ENCODE data around the gene ZC3H10. TPM values are rescaled to one million over a fixed set of nuclear protein-coding genes. Genes with fewer than 3 reads are reported as not detected.
A peak's percentile ranks its signal among the peaks of the same experiment; 100 is the strongest.

ZC3H10 gene
- total RNA-seq, 3 donors from 2014 or later, result 3.6 to 4.8 (median 4.7) TPM

DNA sequence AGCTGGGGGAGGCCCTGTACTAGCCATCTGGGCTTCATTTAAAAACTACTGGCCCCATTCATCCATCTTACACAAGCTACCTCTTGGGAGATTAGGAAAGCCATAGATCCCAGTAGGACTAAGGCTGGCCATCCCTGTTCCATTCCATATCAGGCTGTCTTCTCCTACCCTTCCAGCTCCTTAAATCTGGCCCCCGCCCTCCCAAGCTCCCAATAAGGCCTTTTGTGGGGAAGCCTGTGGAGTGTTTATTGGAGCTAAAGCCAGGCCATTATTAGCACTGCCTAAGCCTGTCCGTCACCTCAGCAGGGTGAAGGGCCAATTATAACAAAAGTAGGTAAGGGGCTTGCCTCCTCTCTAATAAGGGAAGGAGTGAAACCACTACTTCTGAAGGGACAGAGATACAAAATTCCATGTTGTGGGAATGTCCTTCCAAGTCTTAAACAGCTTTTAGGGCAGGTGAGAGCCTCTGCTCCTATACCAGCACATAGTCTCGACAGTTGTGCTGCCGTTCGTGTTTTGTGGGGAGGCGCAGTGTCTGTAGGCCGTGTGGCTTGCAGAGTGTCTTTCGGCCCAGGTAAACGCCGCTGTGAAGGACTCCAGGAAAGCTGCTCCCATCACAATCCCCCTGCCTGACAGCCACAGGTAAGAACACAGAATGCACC lies 43.8 kb downstream of the ZC3H10 start:
- Histone ChIP-seq H3K9me3 (no peaks in the 10 kb centered on the region), H3K27me3 (no peaks in the 10 kb centered on the region), H3K27ac (peak overlapping the region; percentile 100), H3K36me3 (peaks cover 5% of the 10 kb centered on the region), H3K4me1 (peaks cover 4 to 25% of the 10 kb centered on the region in 2 donors), H3K4me3 (peak overlapping the region in 2 of 3 donors; percentile 94 to 97)
- intact Hi-C loops (cut with DNase I; ENCODE audit: low total_unique reads), result no loop called here
- DNase-seq (ENCODE audit: low spot score in 2 of 2), result no peak
- no peak for TF ChIP-seq POLR2AphosphoS5 (IDR thresholded peaks at IDR 0.05)
- TF ChIP-seq, protein P1, sequence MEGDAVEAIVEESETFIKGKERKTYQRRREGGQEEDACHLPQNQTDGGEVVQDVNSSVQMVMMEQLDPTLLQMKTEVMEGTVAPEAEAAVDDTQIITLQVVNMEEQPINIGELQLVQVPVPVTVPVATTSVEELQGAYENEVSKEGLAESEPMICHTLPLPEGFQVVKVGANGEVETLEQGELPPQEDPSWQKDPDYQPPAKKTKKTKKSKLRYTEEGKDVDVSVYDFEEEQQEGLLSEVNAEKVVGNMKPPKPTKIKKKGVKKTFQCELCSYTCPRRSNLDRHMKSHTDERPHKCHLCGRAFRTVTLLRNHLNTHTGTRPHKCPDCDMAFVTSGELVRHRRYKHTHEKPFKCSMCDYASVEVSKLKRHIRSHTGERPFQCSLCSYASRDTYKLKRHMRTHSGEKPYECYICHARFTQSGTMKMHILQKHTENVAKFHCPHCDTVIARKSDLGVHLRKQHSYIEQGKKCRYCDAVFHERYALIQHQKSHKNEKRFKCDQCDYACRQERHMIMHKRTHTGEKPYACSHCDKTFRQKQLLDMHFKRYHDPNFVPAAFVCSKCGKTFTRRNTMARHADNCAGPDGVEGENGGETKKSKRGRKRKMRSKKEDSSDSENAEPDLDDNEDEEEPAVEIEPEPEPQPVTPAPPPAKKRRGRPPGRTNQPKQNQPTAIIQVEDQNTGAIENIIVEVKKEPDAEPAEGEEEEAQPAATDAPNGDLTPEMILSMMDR (IDR thresholded peaks at IDR 0.05), result no peak
- no peak for TF ChIP-seq POLR2A (IDR thresholded peaks at IDR 0.05)

DNA sequence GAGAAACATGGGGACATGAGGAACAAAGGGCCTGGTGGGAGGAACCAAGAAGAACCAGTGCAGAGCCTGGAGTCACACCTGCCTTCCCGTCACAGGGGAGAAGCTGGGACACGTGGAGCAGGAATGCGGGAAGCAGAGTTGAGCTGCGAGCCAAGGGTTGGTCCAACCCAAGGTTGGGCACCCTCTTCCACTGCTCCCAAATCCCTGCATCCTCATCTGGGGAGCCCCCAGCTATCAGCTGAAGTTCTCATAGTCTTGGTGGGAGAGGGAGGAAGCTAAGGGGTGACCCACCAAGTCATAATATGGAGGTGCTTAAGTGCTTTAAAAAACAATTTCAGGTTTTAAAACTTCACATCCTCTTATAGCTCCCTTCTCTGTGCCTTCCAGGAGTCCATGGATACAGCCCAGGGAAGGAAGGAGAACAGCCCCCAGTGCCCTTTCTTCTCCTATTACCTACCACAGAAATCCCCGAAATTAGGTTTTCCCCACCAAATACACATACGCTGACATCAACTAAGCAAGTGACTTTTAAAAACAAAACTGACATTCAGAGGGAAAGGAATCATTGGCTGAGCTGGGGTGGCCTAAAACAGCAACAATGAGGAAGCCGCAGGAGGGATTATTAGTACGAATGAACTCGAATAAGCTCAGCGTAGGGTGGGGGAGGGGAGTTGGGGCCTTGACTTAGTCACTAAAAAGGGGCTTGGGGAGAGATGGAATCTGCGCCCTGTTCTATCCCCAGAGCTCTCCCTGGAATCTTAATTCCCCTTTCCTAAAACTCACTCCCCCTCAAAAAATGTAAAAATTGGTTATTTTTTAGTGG lies 44.6 kb downstream of the ZC3H10 start:
- peak overlapping the region; percentile 40 to 100 for H3K27ac ChIP-seq
- H3K4me3 ChIP-seq, result no peak overlapping the region
- no peak for DNase-seq (ENCODE audit: low spot score in 2 of 2)
- intact Hi-C loops (cut with DNase I; ENCODE audit: low total_unique reads), result no loop called here
- TF ChIP-seq POLR2A (IDR thresholded peaks at IDR 0.05), result no peak
- peak; percentile 11 to 56 (median 44) for TF ChIP-seq POLR2AphosphoS5 (IDR thresholded peaks at IDR 0.05)
- H3K4me1 ChIP-seq, result peaks cover 4 to 25% of the 10 kb centered on the region in 2 donors
- peaks cover 5% of the 10 kb centered on the region for H3K36me3 ChIP-seq
- no peaks in the 10 kb centered on the region for H3K9me3 ChIP-seq
- H3K27me3 ChIP-seq, result no peaks in the 10 kb centered on the region

DNA sequence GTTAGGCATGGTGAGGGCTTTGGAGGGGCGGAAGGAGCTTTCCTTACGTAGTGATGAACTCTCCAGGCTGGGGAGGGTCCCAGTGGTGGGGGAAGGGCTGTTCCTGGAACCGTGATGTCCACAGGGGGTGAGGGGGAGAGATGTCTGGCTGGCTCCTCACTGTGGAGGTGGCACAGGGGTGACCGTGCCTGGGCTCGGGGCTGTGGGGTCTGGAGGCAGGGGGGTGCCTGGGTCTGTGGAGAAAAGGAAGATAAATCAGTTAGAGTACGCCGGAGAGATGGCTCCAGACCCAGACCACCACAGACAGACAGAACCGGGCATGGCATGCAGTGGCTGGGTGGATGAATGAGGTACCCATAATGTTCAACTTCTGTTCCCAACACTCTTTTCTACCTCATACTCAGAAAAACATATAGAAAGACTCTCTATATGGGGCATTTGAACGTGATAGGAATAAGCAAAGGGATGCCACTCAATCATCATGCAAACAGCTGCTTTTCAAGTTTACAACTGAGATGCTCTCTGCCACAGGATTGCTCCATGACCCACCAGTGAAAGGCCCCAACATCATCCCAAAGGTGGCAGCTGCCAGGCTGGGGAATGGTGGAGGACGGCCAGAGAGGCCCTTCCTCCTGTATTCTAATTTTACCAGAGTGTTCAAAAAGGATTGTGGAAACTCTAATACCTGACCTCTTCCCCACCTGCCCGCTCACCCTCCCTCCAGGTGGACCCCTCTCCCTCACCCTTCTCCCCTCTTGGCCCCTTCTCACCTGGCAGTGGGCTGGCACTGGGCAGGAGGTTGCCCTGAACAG lies 45.7 kb downstream of the ZC3H10 start:
- no peak for DNase-seq (ENCODE audit: low spot score in 2 of 2)
- no peaks in the 10 kb centered on the region for H3K9me3 ChIP-seq
- no peak overlapping the region for H3K4me3 ChIP-seq
- peaks cover 4 to 25% of the 10 kb centered on the region in 2 donors for H3K4me1 ChIP-seq
- peak overlapping the region in 1 of 2 donors; percentile 43 for H3K27ac ChIP-seq
- intact Hi-C loops (cut with DNase I; ENCODE audit: low total_unique reads), result no loop called here
- H3K36me3 ChIP-seq, result peaks cover 5% of the 10 kb centered on the region
- TF ChIP-seq POLR2AphosphoS5 (IDR thresholded peaks at IDR 0.05) (peak in 1 of 3 donors; percentile 8), POLR2A (IDR thresholded peaks at IDR 0.05) (no peak)
- TF ChIP-seq, protein P1 (IDR thresholded peaks at IDR 0.05), result no peak
- no peaks in the 10 kb centered on the region for H3K27me3 ChIP-seq

DNA sequence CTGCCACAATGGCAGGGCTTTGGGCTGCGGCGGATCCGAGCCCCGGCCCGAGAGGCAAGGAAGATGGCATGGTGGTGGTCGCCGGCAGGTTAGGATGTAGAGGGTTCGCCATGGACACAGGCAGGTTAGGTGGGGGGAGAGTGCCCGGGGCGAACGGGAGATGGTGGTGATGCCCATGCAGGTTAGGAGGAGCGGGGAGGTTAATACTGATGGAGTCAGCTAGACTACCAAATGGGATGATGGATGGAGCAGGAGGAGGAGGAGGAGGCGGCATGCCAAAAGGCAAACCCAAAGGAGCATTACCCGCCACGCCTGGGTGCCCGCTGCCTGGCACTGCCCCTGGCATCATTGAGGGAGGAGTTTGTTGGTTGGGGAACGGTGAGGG lies 46.3 kb downstream of the ZC3H10 start:
- peaks cover 5% of the 10 kb centered on the region for H3K36me3 ChIP-seq

DNA sequence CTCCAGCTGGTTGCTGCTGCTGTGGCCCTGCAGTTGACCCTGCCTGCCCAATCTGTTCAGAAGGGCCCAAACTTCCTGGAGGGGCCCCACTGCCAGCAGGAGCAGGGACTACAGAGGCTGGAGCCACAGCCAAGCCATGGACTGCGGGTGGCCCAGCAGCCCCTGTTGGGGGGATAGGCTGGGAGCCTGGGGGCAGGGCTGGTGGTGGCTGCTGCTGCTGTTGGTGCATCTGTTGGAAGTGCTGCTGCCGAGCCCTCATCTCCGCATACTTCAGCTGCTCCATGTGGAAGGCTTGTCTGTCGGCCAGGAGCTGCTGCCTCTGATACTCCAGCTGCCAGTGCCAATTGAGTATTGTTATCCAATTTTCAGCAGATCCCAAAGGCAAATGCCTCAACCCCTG lies 47.3 kb downstream of the ZC3H10 start:
- Histone ChIP-seq H3K9me3 (no peaks in the 10 kb centered on the region), H3K27ac (peak overlapping the region in 1 of 2 donors; percentile 9), H3K4me3 (no peak overlapping the region), H3K27me3 (no peaks in the 10 kb centered on the region), H3K36me3 (peaks cover 5% of the 10 kb centered on the region), H3K4me1 (peaks cover 0 to 14% of the 10 kb centered on the region in 2 donors)
- DNase-seq (ENCODE audit: low spot score in 2 of 2), result no peak
- intact Hi-C loops (cut with DNase I; ENCODE audit: low total_unique reads), result no loop called here
- TF ChIP-seq POLR2AphosphoS5 (IDR thresholded peaks at IDR 0.05) (no peak), POLR2A (IDR thresholded peaks at IDR 0.05) (no peak)
- TF ChIP-seq, protein P1 (IDR thresholded peaks at IDR 0.05), result no peak

More for the DNA sequence above, 46.3 kb downstream of the ZC3H10 start:
- H3K4me1 ChIP-seq, result peaks cover 4 to 25% of the 10 kb centered on the region in 2 donors
- intact Hi-C loops (cut with DNase I; ENCODE audit: low total_unique reads), result no loop called here
- no peak overlapping the region for H3K4me3 ChIP-seq
- no peaks in the 10 kb centered on the region for H3K27me3 ChIP-seq
- TF ChIP-seq POLR2AphosphoS5 (IDR thresholded peaks at IDR 0.05), result peak in 1 of 3 donors; percentile 34
- TF ChIP-seq, protein P1 (IDR thresholded peaks at IDR 0.05), result no peak
- no peaks in the 10 kb centered on the region for H3K9me3 ChIP-seq
- no peak for DNase-seq (ENCODE audit: low spot score in 2 of 2)
- no peak overlapping the region for H3K27ac ChIP-seq

Measured in breast epithelium (tissue), 4 donors.